SK-N-MC (cell line): ENCODE data around the gene CLIP4.

Source experiments
- DNase-seq: peaks from one replicate; pipeline ENCODE4 v3.0.0-alpha.2; 2011; ENCODE audit warnings: low read depth, low spot score
- H3K27ac ChIP-seq: fragments of 200-600 bp; sonication (generic); 2 replicates; pipeline ENCODE4 v1.5.1; 2016; ENCODE audit warnings: mixed run types
- H3K36me3 ChIP-seq: fragments of 200-600 bp; sonication (generic); 2 replicates; pipeline ENCODE4 v1.6.1; 2017; ENCODE audit warnings: antibody characterized with exemption, low read length, mixed read lengths; ENCODE audit not compliant: insufficient read depth
- H3K4me3 ChIP-seq: fragments of 200-600 bp; sonication (generic); 2 replicates; pipeline ENCODE4 v1.5.1; 2016
- H3K9ac ChIP-seq: fragments of 200-600 bp; sonication (generic); 2 replicates; pipeline ENCODE4 v1.8.0; 2017; ENCODE audit warnings: mixed run types, mixed read lengths; ENCODE audit not compliant: insufficient read length
- H3K9me3 ChIP-seq: fragments of 200-600 bp; sonication (generic); 2 replicates; pipeline ENCODE4 v1.6.1; 2017; ENCODE audit warnings: low read depth, mild to moderate bottlenecking, antibody characterized with exemption, low read length, moderate library complexity, mixed read lengths
- EZH2 ChIP-seq: fragments of 200-600 bp; sonication (generic); IDR thresholded peaks from one replicate; pipeline ENCODE4 v1.6.1; 2017; ENCODE audit warnings: antibody characterized with exemption
- FOXP2 ChIP-seq: optimal IDR thresholded peaks from 2 replicates; pipeline ENCODE3; 2011; ENCODE audit warnings: mild to moderate bottlenecking, moderate library complexity; ENCODE audit not compliant: insufficient read depth; ENCODE audit errors: extremely low read length, control extremely low read depth
- POLR2AphosphoS5 ChIP-seq: IDR thresholded peaks from 2 replicates; pipeline ENCODE4 v1.6.1; 2012; ENCODE audit warnings: mild to moderate bottlenecking, low read depth, low read length, borderline replicate concordance

The CLIP4 gene

DNA sequence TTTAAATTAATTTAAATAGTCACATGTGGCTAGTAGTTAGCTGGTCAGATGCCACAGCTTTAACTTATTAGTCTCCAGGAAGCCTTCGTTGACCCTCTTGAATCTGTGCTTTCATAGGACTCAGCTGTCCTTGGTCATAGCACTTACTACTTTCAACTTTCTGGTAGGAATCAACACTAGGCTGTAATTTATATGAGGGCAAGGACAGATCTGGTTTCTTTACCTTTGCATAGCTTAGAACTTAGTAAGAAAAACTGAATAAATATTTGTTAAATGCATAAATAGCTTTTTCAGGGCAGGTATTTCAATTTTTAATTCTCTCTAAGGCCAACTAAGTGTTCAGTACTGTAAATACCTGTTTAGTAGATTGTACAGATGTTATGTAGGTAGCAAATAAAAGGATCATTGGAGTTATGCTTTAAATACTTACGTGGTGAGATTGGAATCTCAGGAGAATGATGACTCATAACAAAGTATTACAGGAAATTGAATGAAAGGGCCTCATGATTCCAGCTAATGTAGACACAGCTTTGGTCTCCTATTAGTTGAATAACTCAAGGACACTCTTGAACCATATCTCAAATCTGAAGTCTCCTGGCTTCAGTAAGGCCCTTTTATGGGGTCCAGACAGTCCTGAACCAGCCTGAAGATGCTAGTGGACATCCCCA, 2.6 kb downstream of the CLIP4 start:
- no peaks in the 10 kb centered on the region for H3K9me3 ChIP-seq
- H3K9ac ChIP-seq, result no peak overlapping the region
- peaks cover 8% of the 10 kb centered on the region; the same call in 1 of the 2 replicates for H3K36me3 ChIP-seq
- no peak overlapping the region for H3K27ac ChIP-seq
- DNase-seq, result no peak
- H3K4me3 ChIP-seq, result no peak overlapping the region
- TF ChIP-seq EZH2, result no peak
- no peak for TF ChIP-seq POLR2AphosphoS5
- no peak for TF ChIP-seq FOXP2

DNA sequence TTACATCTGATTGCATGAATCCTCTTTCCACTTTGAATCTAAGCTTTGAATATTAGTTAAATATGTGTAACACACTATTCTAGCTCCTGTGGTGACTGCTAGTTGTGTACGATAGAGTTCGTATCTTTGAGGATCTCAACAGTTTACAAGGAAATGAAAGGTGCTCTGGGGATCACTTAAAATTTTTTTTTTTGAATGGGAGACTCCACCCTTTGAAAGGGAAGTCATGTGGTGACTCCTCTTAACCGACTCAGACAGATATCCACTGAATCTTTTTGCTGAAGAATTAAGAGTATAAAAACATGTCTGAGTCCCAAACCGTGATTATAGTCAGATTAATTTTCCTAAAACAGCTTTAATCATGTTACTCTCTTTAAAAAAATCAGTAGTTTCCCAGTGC, 4.0 kb downstream of the CLIP4 start:
- H3K9ac ChIP-seq, result no peak overlapping the region
- no peak for DNase-seq
- H3K9me3 ChIP-seq, result no peaks in the 10 kb centered on the region
- TF ChIP-seq POLR2AphosphoS5 (no peak), FOXP2 (no peak), EZH2 (no peak)
- no peak overlapping the region for H3K27ac ChIP-seq
- peaks cover 17% of the 10 kb centered on the region; the same call in 1 of the 2 replicates for H3K36me3 ChIP-seq
- H3K4me3 ChIP-seq, result no peak overlapping the region

- Histone ChIP-seq H3K4me3 (no peak overlapping the region), H3K9me3 (no peaks in the 10 kb centered on the region), H3K36me3 (peaks cover 28% of the 10 kb centered on the region), H3K27ac (no peak overlapping the region), H3K9ac (no peak overlapping the region)
- DNase-seq, result no peak
- TF ChIP-seq FOXP2, result no peak
- TF ChIP-seq POLR2AphosphoS5, result no peak
- TF ChIP-seq EZH2, result no peak
Observed at GRCh38 chr2:29120846-29121245, 5.6 kb downstream of the CLIP4 start.

DNA sequence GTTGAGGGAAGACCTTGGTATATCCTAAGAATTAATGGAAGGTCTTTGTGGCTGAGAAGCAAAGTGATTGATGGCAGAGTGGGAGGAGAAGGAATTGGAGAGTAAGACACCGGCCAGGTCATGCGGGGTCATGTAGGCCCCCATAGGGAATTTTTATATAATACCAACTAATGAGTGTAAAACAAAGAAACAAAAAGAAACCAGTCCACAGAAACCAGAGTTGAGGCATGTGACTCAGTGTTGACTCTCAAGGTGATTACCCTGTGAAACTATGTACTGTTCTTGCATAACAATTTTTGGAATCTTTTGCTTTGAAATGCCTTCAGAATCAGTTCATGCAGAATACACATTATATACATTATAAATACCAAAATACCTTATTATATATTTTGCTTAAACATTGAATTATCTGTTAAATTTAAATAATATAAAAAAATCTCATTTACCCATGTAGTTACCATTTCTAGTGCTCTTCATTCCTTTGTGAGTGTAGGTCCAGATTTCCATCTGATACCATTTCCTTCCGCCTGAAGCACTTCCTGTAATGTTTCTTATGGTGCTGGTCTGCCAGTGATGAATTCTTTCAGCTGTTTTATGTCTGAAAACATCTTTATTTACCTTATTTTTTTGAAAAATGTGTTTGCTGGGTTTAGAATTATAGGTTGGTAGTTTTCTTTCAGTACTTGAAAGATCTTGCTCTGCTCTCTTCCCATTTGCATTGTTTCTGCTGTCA, 8.6 kb downstream of the CLIP4 start:
- no peak for DNase-seq
- Histone ChIP-seq H3K27ac (no peak overlapping the region), H3K9ac (no peak overlapping the region), H3K4me3 (no peak overlapping the region), H3K9me3 (no peaks in the 10 kb centered on the region), H3K36me3 (peaks cover 28% of the 10 kb centered on the region)
- no peak for TF ChIP-seq POLR2AphosphoS5
- TF ChIP-seq FOXP2, result no peak
- TF ChIP-seq EZH2, result no peak

DNA sequence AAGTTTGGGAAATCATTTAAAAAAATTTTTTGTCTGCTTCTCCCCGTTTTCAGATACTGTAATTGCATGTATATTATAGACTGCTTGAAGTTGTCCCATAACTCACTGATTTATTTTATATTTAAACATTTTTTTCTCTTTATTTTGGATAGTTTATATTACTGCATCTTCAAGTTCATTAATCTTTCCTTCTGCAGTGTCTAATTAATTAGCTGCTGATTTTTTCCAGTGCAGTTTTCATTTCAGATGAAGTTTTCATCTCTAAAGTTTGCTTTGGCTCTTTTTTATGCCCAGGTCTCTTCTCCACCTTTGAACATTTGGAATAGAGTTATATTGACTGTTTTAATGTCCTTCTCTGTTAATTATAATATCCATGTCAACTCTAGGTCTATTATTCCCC, 9.3 kb downstream of the CLIP4 start:
- Histone ChIP-seq H3K9ac (no peak overlapping the region), H3K36me3 (peaks cover 28% of the 10 kb centered on the region), H3K4me3 (no peak overlapping the region), H3K27ac (no peak overlapping the region), H3K9me3 (no peaks in the 10 kb centered on the region)
- no peak for TF ChIP-seq EZH2
- TF ChIP-seq FOXP2, result no peak
- TF ChIP-seq POLR2AphosphoS5, result no peak
- no peak for DNase-seq

GRCh38 chr2:29129586-29130281, 14.5 kb downstream of the CLIP4 start:
- peak overlapping the region; percentile 48 for H3K9ac ChIP-seq
- TF ChIP-seq FOXP2 (no peak), POLR2AphosphoS5 (no peak), EZH2 (no peak)
- DNase-seq, result no peak
- H3K9me3 ChIP-seq, result no peaks in the 10 kb centered on the region
- H3K4me3 ChIP-seq, result peak overlapping the region; percentile 19; the same call in 1 of the 2 replicates
- peaks cover 25% of the 10 kb centered on the region for H3K36me3 ChIP-seq
- peak overlapping the region; percentile 62 for H3K27ac ChIP-seq

DNA sequence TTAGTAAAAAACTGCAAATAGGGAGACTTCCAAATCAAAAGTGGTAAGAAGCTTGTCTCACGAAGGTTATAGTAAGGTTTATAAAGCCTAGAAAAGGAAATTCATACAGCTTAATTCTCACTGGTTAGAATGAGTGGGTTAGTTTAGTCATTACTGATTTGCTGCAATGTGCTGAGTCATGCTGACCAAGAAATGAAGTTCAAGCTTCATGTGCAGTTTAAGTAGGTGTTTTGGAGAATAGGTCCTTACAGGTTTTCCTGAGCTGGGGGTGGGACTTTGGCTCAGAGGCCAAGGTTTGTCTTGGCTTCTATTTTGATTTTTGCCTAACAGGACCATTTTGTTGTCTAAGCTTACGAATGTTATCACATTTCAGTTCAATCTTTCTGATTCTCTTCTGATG, 15.1 kb downstream of the CLIP4 start:
- Histone ChIP-seq H3K36me3 (peaks cover 20% of the 10 kb centered on the region), H3K27ac (peak overlapping the region; percentile 62), H3K9me3 (no peaks in the 10 kb centered on the region), H3K4me3 (0 out of 2 replicates have a peak overlapping the region, but pooled peaks have one; percentile 19), H3K9ac (peak overlapping the region; percentile 48)
- TF ChIP-seq EZH2 (no peak), FOXP2 (no peak), POLR2AphosphoS5 (no peak)
- no peak for DNase-seq

DNA sequence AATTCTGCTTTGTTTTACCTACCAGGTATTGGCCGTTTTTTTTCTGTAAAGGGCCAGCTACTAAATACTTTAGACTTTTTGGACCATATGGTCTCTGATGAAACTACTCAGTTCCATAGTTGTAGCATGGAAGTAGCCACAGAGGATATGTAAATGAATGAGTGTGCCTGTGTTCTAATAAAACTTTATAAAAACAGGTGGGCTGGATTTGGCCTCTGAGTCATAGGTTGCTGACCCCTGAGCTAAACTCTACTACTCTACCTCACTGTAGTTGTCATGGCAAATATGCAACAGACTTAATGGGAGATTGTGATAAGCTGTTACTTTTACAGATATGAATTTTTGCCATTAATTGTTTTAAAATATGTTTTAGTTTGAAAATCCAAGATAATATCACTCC, 19.7 kb downstream of the CLIP4 start:
- Histone ChIP-seq H3K27ac (no peak overlapping the region), H3K4me3 (no peak overlapping the region), H3K36me3 (peaks cover 29% of the 10 kb centered on the region), H3K9me3 (no peaks in the 10 kb centered on the region), H3K9ac (no peak overlapping the region)
- no peak for DNase-seq
- no peak for TF ChIP-seq FOXP2
- no peak for TF ChIP-seq POLR2AphosphoS5
- no peak for TF ChIP-seq EZH2

DNA sequence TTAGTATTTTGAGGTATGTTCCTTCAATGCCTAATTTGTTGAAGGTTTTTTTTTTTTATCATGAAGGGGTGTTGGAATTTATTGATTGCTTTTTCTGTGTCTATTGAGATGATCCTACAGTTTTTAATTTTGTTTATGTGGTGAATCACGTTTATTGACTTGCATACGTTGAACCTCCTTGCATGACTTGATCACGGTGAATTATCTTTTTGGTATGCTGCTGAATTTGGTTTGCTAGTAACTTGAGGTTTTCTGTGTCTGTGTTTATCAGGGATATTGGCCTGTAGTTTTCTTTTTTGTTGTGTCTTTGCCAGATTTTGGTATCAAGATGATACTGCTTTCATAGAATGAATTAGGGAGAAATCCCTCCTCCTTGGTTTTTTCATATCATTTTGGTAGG, 23.9 kb downstream of the CLIP4 start:
- TF ChIP-seq EZH2, result no peak
- no peak for TF ChIP-seq POLR2AphosphoS5
- no peak for TF ChIP-seq FOXP2

More for the DNA sequence above, 23.9 kb downstream of the CLIP4 start:
- Histone ChIP-seq H3K4me3 (no peak overlapping the region), H3K9ac (no peak overlapping the region), H3K27ac (no peak overlapping the region), H3K9me3 (no peaks in the 10 kb centered on the region), H3K36me3 (peaks cover 23% of the 10 kb centered on the region)
- no peak for DNase-seq
